Keratinocyte (primary cell): ENCODE data around the gene GNA15.

Experiments used
- CTCF ChIP-seq, 3 experiments: IDR thresholded peaks in 1 of 3; conservative IDR thresholded peaks in 1 of 3; optimal IDR thresholded peaks in 1 of 3; 2 replicates in 2 of 3; 3 replicates in 1 of 3; pipeline versions ENCODE3 to v1.5.1; 2011; ENCODE audit warnings: low read length in 3 of 3, mild to moderate bottlenecking in 3 of 3, moderate library complexity in 2 of 3, control low read depth in 1 of 3, inconsistent platforms in 1 of 3; ENCODE audit not compliant: insufficient read depth in 2 of 3; ENCODE audit errors: extremely low read depth in 1 of 3
- EZH2 ChIP-seq: IDR thresholded peaks from one replicate; pipeline ENCODE4 v1.6.1; 2012; ENCODE audit warnings: inconsistent platforms, mild to moderate bottlenecking, low read length, moderate library complexity

GRCh38 chr19:3113100-3114017 lies 22.5 kb upstream of the GNA15 start:
- TF ChIP-seq CTCF (optimal IDR thresholded peaks at IDR 0.05 in 1 of 3, IDR thresholded peaks at IDR 0.05 in 1 of 3, conservative IDR thresholded peaks at IDR 0.05 in 1 of 3; ENCODE audit: extremely low read depth in 1 of 3, insufficient read depth in 2 of 3, low read length in 3 of 3) (no peak), EZH2 (no peak)
